Gastrocnemius medialis (tissue), 4 donors: ENCODE measurements around the gene TECPR2.
A peak's percentile ranks its signal among the peaks of the same experiment; 100 is the strongest.

Experiments used
- CTCF ChIP-seq, 5 experiments: fragments of 450-650 bp in 3 of 5; fragments of 200-600 bp in 2 of 5; sonication (generic) in 2 of 5; IDR thresholded peaks in 4 of 5; conservative IDR thresholded peaks in 1 of 5; 1 replicate in 4 of 5; 2 replicates in 1 of 5; pipeline ENCODE4 v1.5.1; 2016 to 2019; ENCODE audit warnings: antibody characterized with exemption in 5 of 5, mild to moderate bottlenecking in 3 of 5, moderate library complexity in 3 of 5
- POLR2A ChIP-seq, 2 donors: fragments of 450-650 bp; IDR thresholded peaks; one replicate each; pipeline ENCODE4 v1.6.1; 2017; ENCODE audit warnings: antibody characterized with exemption in 2 of 2, mild to moderate bottlenecking in 2 of 2, moderate library complexity in 2 of 2

GRCh38 chr14:102314242-102315011 lies 48.3 kb upstream of the TECPR2 start:
- peak; percentile 92 to 96 (median 95) for TF ChIP-seq CTCF (IDR thresholded peaks at IDR 0.05 in 4 of 5, conservative IDR thresholded peaks at IDR 0.05 in 1 of 5)
- no peak for TF ChIP-seq POLR2A (IDR thresholded peaks at IDR 0.05)
